PC-3 (cell line): ENCODE data around the gene GCSH. TPM values are rescaled to one million over a fixed set of nuclear protein-coding genes. Genes with fewer than 3 reads are reported as not detected.

Source experiments
- ATAC-seq: fragments of 200-7000 bp; cut with Tn5 transposase; 2 replicates; pipeline ENCODE4 v1.9.1; 2020; ENCODE audit warnings: mild to moderate bottlenecking, moderate library complexity
- BruUV-seq: library from RNA; stranded (reverse); fragments of 400-500 nt; replicated peaks from 2 replicates; lab custom pipeline; 2021; lab: Mats Ljungman, UMichigan
- CTCF ChIA-PET: fragments of 300-600 bp; sonication (Branson Sonifier 250); formaldehyde crosslinking; loops from one replicate; lab custom pipeline; 2022; ENCODE audit warnings: antibody characterized with exemption; lab: Charles Lee
- POLR2A ChIA-PET: fragments of 300-600 bp; sonication (Branson Sonifier 250); formaldehyde crosslinking; loops from one replicate; lab custom pipeline; 2022; ENCODE audit warnings: antibody characterized with exemption; ENCODE audit not compliant: unreplicated experiment; lab: Charles Lee
- DNase-seq: peaks from one replicate; pipeline ENCODE4 v3.0.0-alpha.2; 2015
- H2AFZ ChIP-seq: fragments of 300-600 bp; sonication (generic); 2 replicates; pipeline ENCODE4 v1.6.0; 2016; ENCODE audit warnings: antibody characterized with exemption, low read length
- H3F3A ChIP-seq: fragments of 300-600 bp; sonication (generic); one replicate; pipeline ENCODE4 v1.6.0; 2017; ENCODE audit warnings: antibody characterized with exemption, low read length, control low read depth, mild to moderate bottlenecking; ENCODE audit not compliant: unreplicated experiment
- H3K27ac ChIP-seq: fragments of 300-600 bp; sonication (generic); 2 replicates; pipeline ENCODE4 v1.5.1; 2016; ENCODE audit warnings: mild to moderate bottlenecking, low read length
- H3K27me3 ChIP-seq: fragments of 300-600 bp; sonication (generic); 2 replicates; pipeline ENCODE4 v1.6.1; 2016; ENCODE audit warnings: low read length, mixed read lengths
- H3K36me3 ChIP-seq: fragments of 300-600 bp; sonication (generic); 2 replicates; pipeline ENCODE4 v1.6.1; 2016; ENCODE audit warnings: low read depth, mixed run types, low read length, mixed read lengths
- H3K4me1 ChIP-seq: fragments of 300-600 bp; sonication (generic); 2 replicates; pipeline ENCODE4 v1.5.1; 2016; ENCODE audit warnings: low read length; ENCODE audit not compliant: insufficient read depth
- H3K4me2 ChIP-seq: fragments of 300-600 bp; sonication (generic); 2 replicates; pipeline ENCODE4 v1.6.0; 2016; ENCODE audit warnings: low read length
- H3K4me3 ChIP-seq: fragments of 300-600 bp; sonication (generic); 2 replicates; pipeline ENCODE4 v1.5.1; 2016; ENCODE audit warnings: mild to moderate bottlenecking, low read length, mixed read lengths
- H3K79me2 ChIP-seq: fragments of 300-600 bp; sonication (generic); 2 replicates; pipeline ENCODE4 v1.6.1; 2017; ENCODE audit warnings: low read length, mixed read lengths
- H3K9ac ChIP-seq: fragments of 300-600 bp; sonication (generic); 2 replicates; pipeline ENCODE4 v1.6.0; 2016; ENCODE audit warnings: mild to moderate bottlenecking, low read length
- H3K9me2 ChIP-seq: fragments of 300-600 bp; sonication (generic); replicated peaks from 2 replicates; pipeline ENCODE4 v1.6.1; 2016; ENCODE audit warnings: mixed run types, low read length, mixed read lengths
- H3K9me3 ChIP-seq: fragments of 300-600 bp; sonication (generic); 2 replicates; pipeline ENCODE4 v1.6.1; 2016; ENCODE audit warnings: low read length, mixed read lengths
- H4K20me1 ChIP-seq: fragments of 300-600 bp; sonication (generic); 2 replicates; pipeline ENCODE4 v1.6.1; 2016; ENCODE audit warnings: low read length, mixed read lengths
- CTCF ChIP-seq: fragments of 300-600 bp; sonication (generic); conservative IDR thresholded peaks from 2 replicates; pipeline ENCODE4 v1.5.1; 2017; ENCODE audit warnings: antibody characterized with exemption, low read depth, mild to moderate bottlenecking, low read length
- EZH2 ChIP-seq: fragments of 300-600 bp; sonication (generic); IDR thresholded peaks from one replicate; pipeline ENCODE4 v1.6.1; 2017; ENCODE audit warnings: antibody characterized with exemption, mild to moderate bottlenecking, low read length; ENCODE audit not compliant: unreplicated experiment
- EZH2phosphoT487 ChIP-seq: fragments of 300-600 bp; sonication (generic); IDR thresholded peaks from 2 replicates; pipeline ENCODE4 v1.6.1; 2018; ENCODE audit warnings: mild to moderate bottlenecking, antibody characterized with exemption, low read length, borderline replicate concordance
- intact Hi-C: fragments of 100-400 bp; cut with micrococcal nuclease; formaldehyde crosslinking; loops from 2 replicates; pipeline ENCODE4 v1.9.0; 2023
- total RNA-seq: library from RNA; depleted of rRNA; stranded (reverse); fragments of >200 nt; gene quantifications from 2 replicates; pipeline ENCODE4 v1.2.3, GENCODE V29; 2014

The GCSH gene
- total RNA-seq, 1 experiment from 2014 or later: 47.5 TPM

DNA sequence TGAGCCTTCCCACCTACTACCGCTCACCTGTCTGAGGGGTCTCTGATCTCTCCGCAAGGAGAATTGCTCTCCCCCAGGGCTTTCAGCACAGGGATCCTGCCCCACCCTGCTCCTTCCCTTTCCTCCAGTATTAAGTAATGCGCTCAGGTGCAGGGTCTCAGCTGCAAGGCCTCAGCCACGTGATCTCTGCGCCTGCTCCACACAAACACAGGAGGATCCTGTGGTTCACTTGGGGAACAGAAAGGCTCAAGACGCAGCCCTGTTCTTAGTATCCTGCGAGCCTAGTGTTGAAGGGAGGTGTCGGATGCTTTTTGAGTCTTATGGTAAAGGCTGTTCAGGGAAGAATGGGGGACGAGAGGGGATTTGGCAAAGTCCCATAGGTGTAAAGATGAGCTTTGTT, 41.6 kb upstream of the GCSH start:
- H3K9me3 ChIP-seq: no peaks in the 10 kb centered on the region
- DNase-seq: no peak
- H3F3A ChIP-seq: no peaks in the 10 kb centered on the region
- 0 out of 2 replicates have a peak, but pooled peaks cover 4% of the 10 kb centered on the region for H3K4me1 ChIP-seq
- no TSS peak for BruUV-seq
- POLR2A ChIA-PET: no interaction called here
- H3K79me2 ChIP-seq: no peaks in the 10 kb centered on the region
- H2AFZ ChIP-seq: no peak overlapping the region
- H3K4me2 ChIP-seq: no peak overlapping the region
- no peaks in the 10 kb centered on the region for H3K27me3 ChIP-seq
- H3K4me3 ChIP-seq: no peak overlapping the region
- H3K9me2 ChIP-seq: no peaks in the 10 kb centered on the region
- intact Hi-C loops: no loop called here
- ATAC-seq: no peak
- CTCF ChIA-PET: no interaction called here
- no peak for TF ChIP-seq EZH2phosphoT487
- no peak overlapping the region for H3K27ac ChIP-seq
- H4K20me1 ChIP-seq: no peaks in the 10 kb centered on the region
- no peak overlapping the region for H3K9ac ChIP-seq
- no peaks in the 10 kb centered on the region for H3K36me3 ChIP-seq

GRCh38 chr16:81136390-81137335, 40.5 kb upstream of the GCSH start:
- ATAC-seq: no peak
- ChIA-PET POLR2A (no interaction called here), CTCF (no interaction called here)
- H3K9me3 ChIP-seq: no peaks in the 10 kb centered on the region
- TF ChIP-seq EZH2phosphoT487 (no peak), CTCF (no peak), EZH2 (no peak)
- no peak for DNase-seq
- H3F3A ChIP-seq: no peaks in the 10 kb centered on the region
- H3K9me2 ChIP-seq: no peaks in the 10 kb centered on the region
- H3K36me3 ChIP-seq: no peaks in the 10 kb centered on the region
- H3K27ac ChIP-seq: no peak overlapping the region
- H2AFZ ChIP-seq: no peak overlapping the region
- intact Hi-C loops: no loop called here
- no peak overlapping the region for H3K9ac ChIP-seq
- 0 out of 2 replicates have a peak, but pooled peaks cover 4% of the 10 kb centered on the region for H3K4me1 ChIP-seq
- no peaks in the 10 kb centered on the region for H4K20me1 ChIP-seq
- no peak overlapping the region for H3K4me2 ChIP-seq
- no TSS peak for BruUV-seq
- no peaks in the 10 kb centered on the region for H3K27me3 ChIP-seq
- H3K4me3 ChIP-seq: no peak overlapping the region
- H3K79me2 ChIP-seq: no peaks in the 10 kb centered on the region

- no peak overlapping the region for H3K9ac ChIP-seq
- H3K4me3 ChIP-seq: no peak overlapping the region
- intact Hi-C loops: no loop called here
- H3K9me3 ChIP-seq: no peaks in the 10 kb centered on the region
- TF ChIP-seq EZH2phosphoT487 (no peak), CTCF (no peak), EZH2 (no peak)
- CTCF ChIA-PET: no interaction called here
- no peaks in the 10 kb centered on the region for H3K36me3 ChIP-seq
- H3K27ac ChIP-seq: no peak overlapping the region
- H3K79me2 ChIP-seq: no peaks in the 10 kb centered on the region
- DNase-seq (no peak), ATAC-seq (no peak)
- H3F3A ChIP-seq: no peaks in the 10 kb centered on the region
- BruUV-seq: no TSS peak
- no peaks in the 10 kb centered on the region for H3K4me1 ChIP-seq
- H3K9me2 ChIP-seq: no peaks in the 10 kb centered on the region
- no peaks in the 10 kb centered on the region for H3K27me3 ChIP-seq
- no peak overlapping the region for H3K4me2 ChIP-seq
- POLR2A ChIA-PET: no interaction called here
- H4K20me1 ChIP-seq: no peaks in the 10 kb centered on the region
- H2AFZ ChIP-seq: no peak overlapping the region
Measured at GRCh38 chr16:81130126-81130525, 33.9 kb upstream of the GCSH start.
